ENCODE measurements around the gene WDR7.

The WDR7 gene

DNA sequence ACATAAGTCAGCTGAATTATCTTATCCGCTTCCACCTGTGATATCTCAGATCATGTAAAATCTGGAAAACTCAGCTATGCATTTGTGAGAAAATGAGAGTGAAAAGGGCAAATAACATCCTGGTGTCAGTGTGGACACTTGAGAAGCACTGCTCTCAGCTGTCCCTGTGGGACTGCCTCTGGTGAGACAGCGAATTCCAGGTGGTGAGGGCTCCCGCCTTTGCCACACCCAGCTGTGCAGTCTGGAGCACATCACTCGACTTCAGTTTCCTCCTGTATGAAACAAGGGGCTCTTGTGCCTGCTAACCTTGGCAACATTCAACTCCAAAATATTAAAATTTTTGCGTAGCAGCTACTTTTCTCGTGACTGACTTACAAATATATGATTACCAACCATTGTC is 300.9 kb downstream of the WDR7 start:
- no peak for DNase-seq

GRCh38 chr18:56953428-56954198 is 302.5 kb downstream of the WDR7 start:
- no peak for DNase-seq

GRCh38 chr18:56955490-56955889 is 304.3 kb downstream of the WDR7 start:
- no peak for DNase-seq

- no peak for DNase-seq
Observed at GRCh38 chr18:56959120-56959519, 308.0 kb downstream of the WDR7 start.

DNA sequence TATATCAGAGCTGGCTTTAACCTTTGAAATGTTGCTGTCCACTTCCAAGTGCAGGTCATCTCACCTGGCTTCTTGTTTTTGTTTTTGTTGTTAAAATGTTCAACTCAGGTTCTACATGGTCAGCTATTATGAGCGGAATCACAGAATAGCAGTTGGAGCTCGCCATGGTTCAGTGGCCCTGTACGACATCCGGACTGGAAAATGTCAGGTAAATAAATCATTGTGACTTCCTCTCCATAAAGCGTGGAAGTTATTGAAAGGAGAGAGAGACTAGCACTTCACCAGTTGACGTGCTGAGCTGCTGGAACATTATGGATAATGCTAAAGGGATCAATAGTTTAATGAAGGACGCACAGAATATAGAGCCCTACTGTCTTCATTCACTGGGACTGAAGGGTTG is 311.2 kb downstream of the WDR7 start:
- DNase-seq, result no peak

- no peak for DNase-seq
Observed at GRCh38 chr18:56967035-56967434, 315.9 kb downstream of the WDR7 start.

GRCh38 chr18:56973487-56973886 is 322.3 kb downstream of the WDR7 start:
- no peak for DNase-seq

GRCh38 chr18:56974141-56974540 is 323.0 kb downstream of the WDR7 start:
- no peak for DNase-seq

GRCh38 chr18:56975276-56975675 is 324.1 kb downstream of the WDR7 start:
- DNase-seq, result no peak

- DNase-seq, result no peak
Observed at GRCh38 chr18:56977309-56977708, 326.1 kb downstream of the WDR7 start.

DNA sequence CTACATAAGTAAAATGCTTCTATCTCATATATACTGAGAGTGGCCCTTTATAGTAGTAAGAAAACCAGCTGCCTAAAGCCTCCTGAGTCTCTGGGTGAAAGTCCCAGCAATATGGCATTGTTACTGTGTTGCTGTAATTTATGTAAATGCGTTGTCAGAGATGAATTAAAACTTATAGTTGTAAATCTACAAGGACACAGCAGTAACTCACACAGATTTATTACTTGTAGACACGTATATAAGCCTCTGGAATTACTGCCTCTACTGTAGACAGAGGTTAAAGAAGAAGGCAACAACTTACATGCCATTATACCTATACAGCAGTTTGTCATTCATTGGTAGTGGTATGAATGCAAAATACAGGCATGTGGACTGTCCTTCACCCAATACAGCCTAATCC is 326.6 kb downstream of the WDR7 start:
- no peak for DNase-seq

GRCh38 chr18:56980151-56980550 is 329.0 kb downstream of the WDR7 start:
- no peak for DNase-seq

DNA sequence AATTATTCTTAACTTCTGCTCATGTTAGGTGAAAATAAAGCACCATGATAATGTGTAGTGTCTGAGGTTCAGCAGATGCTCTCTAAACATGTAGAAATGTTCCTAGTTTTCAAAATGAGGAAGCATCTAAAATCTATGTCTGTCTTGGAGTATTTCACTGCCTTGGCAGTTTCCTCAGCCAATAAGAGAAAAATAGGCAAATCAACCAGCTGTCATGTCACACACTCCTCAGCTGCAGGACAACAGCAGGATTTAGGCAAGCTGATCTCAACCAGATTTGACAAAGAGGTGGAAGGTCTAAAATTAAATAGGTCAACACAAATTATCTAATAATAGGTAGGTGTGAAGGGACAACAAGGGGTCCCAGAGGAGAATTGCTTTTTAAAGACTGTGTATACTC is 331.6 kb downstream of the WDR7 start:
- DNase-seq, result no peak

DNA sequence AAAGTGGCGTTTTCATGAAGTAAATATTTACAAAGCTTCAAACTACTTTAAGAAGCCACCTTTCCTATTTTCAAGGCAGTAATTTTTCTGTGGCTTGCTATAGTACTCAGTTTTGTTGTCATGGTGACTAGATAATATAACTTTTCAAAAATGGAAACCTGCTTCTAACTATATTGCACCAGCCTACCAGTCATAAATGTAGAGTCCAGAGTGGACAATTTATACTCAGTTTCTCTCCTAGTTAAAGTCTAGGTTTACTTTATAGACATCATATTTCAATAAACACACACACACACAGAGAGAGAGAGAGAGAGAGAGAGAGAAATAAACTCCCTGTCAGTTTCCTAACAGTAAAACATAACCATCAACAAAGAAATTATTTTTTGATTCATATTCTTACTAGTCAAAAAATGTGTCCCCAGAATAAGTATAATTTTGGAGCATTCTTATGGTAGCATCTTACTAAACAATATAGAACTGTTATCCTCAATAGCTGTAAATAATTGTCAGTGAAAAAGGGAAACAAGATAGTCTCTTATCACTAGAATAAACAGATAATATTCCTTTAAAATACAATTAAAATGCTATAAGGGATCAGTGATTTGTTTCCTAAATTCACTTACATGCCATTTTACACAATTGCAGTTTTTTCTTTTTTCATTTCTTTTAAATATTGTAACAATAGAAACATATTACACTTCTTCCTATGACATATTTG is 332.3 kb downstream of the WDR7 start:
- no peak for DNase-seq

- no peak for DNase-seq
Observed at GRCh38 chr18:56984731-56985130, 333.6 kb downstream of the WDR7 start.

- no peak for DNase-seq
Observed at GRCh38 chr18:56986829-56987228, 335.7 kb downstream of the WDR7 start.

GRCh38 chr18:56987236-56987635 is 336.1 kb downstream of the WDR7 start:
- no peak for DNase-seq

GRCh38 chr18:56988022-56988421 is 336.9 kb downstream of the WDR7 start:
- DNase-seq, result no peak

GRCh38 chr18:56990678-56991077 is 339.5 kb downstream of the WDR7 start:
- no peak for DNase-seq

GRCh38 chr18:56992777-56993176 is 341.6 kb downstream of the WDR7 start:
- DNase-seq, result no peak

DNA sequence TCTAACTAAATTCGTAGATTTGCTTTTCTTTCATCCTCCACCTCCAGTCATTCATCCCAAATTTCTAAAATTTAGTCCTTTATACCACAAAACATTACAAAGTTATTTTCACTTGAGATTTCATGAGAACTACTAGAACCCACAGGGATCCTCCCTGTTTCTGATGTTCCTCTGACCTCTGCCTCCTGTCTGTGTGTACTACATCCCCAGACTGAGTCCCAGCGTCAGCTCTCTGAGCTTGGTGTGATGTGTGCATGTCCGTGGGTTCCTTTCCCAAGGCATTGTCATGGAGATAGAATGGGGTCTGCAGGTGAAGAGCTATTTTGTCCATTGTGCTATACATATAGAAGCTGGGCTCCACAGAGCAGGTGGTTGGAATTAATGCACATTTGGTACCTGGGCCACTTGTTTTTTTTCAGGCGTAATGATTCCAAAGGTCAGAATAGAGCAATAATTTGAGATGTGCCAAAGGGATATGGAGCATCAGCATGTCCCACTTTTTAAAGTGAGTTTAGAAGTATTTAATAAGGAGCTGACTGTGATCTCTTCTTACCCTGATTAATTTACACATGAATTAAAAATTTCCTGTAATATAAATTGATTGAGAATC is 344.5 kb downstream of the WDR7 start:
- DNase-seq, result no peak

GRCh38 chr18:56997200-56997599 is 346.0 kb downstream of the WDR7 start:
- DNase-seq, result no peak

GRCh38 chr18:56999823-57000222 is 348.7 kb downstream of the WDR7 start:
- no peak for DNase-seq

DNA sequence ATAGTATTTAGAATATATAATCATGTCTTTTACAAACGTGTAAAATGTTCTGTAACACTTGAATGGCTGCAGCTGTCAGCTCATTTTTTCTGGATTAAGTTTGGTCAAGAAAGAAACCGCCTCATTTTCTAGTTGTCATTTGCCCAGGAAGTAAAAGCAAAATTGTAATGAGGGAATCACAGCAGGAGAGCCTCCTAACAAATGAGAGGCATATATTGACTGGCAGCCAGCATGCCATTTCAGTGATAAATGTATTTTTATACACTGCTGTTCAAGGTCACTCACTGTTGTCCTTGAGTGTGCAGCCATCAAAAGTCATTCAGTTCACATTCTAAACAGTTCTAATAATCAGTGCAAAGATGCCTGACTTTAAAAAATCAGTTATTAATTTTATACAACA is 351.5 kb downstream of the WDR7 start:
- DNase-seq, result no peak
